ENCODE data around the gene TTLL3.
"Not testable (repeated sequence)": the region's sequence is repeated elsewhere in the genome, so short reads cannot be mapped to it uniquely, and the experiment has no call there.

The TTLL3 gene

DNA sequence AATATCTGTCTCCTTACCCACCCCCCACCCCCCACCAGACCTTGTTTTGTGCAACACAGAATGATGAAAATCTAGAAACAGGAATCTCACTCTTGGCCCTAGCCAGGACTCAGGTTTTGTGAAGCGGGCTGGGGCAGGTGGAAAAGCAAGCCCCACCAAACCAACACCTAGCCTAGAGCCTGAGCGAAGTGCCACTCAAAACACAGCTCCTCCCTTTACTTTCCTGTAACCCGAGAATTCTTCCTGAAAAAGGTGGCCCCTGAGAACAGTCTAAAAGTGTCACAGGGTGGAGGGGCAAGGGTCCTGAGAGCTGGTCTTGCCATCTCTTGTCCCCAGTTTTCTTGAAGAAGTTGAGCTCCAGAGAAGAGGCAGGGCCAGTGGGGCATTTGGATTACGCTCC lies 51.1 kb downstream of the TTLL3 start:
- H3K27ac Mint-ChIP-seq, result no peak overlapping the region
- H3K4me3 Mint-ChIP-seq, result no peak overlapping the region
- H3K9me3 Mint-ChIP-seq, result no peaks in the 10 kb centered on the region

DNA sequence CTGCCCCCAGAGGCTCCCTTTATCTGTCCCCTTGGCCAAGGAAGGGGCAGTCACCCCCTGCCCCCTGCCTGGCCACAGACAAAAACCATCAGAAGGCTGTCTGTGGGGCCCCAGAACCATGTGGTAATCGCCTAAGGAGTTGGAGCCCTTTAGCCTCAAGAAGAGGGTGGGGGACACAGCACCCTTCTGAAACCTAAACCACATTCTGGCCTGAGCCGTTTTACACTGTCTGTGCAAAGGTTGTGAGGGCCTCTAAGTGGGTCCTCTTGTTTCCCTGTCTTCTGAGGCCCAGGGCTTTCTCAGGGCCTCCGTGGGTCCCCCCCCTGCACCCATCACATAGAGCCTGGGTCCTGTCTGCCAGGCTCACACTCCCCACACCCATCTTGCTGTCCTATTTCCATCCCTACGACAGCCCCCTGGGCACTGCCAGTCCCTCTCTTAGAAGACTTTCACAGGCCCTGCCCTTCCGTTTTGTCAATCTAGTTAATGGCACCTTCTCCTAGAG lies 51.6 kb downstream of the TTLL3 start:
- ATAC-seq (no peak), DNase-seq (no peak)
- Mint-ChIP-seq H3K27ac (no peak overlapping the region), H3K4me1 (peaks cover 8% of the 10 kb centered on the region), H3K27me3 (peaks cover 12% of the 10 kb centered on the region), H3K9me3 (no peaks in the 10 kb centered on the region), H3K4me3 (no peak overlapping the region)

More for the DNA sequence above, 51.1 kb downstream of the TTLL3 start:
- H3K4me1 Mint-ChIP-seq, result peaks cover 8% of the 10 kb centered on the region
- no peak for DNase-seq
- ATAC-seq, result no peak
- peaks cover 12% of the 10 kb centered on the region for H3K27me3 Mint-ChIP-seq

DNA sequence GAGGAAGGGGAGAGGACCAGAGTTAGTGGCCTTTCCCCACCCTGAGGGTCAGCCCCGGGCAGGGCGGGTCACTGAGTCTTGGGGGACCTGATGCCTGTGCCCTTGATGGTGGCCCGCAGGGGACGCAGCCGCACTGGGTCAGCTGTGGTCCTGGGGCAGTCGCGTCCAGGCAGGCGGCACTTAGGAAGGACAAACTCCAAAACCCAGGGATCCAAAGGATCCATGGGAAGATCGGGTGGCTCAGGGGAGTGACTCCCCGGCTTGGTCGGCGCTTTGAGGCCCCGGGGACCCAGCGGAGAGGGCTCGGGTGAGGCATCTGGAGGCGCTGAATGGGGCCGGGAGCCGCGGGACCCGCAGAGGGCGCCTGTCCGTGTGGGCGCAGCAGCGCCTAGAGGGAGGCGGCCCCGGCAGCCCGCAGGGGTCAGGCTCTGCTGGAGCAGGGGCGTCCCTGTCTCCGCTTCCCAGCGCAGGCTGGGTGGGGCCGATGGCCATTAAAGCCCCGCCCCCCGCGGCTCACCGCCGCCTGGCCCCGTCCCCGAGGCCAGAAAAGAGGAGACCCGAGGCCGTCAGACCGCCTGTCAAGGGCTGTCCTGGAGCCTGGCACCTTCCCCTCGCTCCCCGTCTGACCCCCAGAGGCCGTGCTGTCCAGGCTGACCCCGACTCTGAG lies 52.5 kb downstream of the TTLL3 start:
- Mint-ChIP-seq H3K4me1 (peaks cover 8% of the 10 kb centered on the region), H3K27ac (no peak overlapping the region), H3K27me3 (peaks cover 12% of the 10 kb centered on the region), H3K9me3 (no peaks in the 10 kb centered on the region), H3K4me3 (peak overlapping the region; percentile 49 to 66)
- DNase-seq (peak; percentile 29 to 34), ATAC-seq (peak; percentile 87)

DNA sequence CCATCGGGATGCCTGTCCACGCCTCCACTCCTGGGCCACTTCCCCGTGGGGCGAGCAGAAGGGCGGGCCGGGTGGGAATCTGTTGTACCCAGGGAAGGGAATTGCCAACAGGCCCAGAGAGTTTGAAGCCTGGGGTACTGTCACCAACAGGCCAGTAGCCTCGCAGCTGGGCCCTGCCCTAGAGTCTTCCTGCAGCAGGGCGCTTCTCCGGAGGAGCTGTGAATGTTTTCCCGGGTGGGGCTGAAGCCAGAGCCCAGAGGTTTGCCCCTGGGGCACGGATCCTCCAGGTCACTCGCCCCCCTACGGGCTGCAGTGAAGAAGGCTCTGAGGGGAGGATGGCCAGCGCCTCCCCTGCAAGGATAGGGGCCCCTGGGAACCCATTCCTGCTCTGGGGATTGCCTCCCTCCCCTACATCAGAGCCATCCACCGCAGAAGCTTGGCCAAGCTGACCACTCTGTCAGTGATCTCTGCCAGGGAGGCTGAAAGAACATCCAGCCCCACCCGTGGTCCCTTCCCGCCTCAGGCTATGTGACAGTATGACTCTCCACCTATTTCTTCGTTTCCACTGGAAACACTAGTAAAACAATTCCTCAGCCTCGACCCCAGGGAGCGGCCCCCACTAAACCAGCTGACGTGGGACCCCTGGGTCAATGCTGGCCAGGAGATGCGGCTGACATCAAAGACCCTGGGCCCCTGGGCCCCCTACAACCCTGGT lies 53.2 kb downstream of the TTLL3 start:
- H3K27ac Mint-ChIP-seq, result no peak overlapping the region
- DNase-seq, result no peak
- peak; percentile 13 for ATAC-seq
- no peaks in the 10 kb centered on the region for H3K9me3 Mint-ChIP-seq
- H3K4me1 Mint-ChIP-seq, result peaks cover 8% of the 10 kb centered on the region
- no peak overlapping the region for H3K4me3 Mint-ChIP-seq
- H3K27me3 Mint-ChIP-seq, result peaks cover 12% of the 10 kb centered on the region

DNA sequence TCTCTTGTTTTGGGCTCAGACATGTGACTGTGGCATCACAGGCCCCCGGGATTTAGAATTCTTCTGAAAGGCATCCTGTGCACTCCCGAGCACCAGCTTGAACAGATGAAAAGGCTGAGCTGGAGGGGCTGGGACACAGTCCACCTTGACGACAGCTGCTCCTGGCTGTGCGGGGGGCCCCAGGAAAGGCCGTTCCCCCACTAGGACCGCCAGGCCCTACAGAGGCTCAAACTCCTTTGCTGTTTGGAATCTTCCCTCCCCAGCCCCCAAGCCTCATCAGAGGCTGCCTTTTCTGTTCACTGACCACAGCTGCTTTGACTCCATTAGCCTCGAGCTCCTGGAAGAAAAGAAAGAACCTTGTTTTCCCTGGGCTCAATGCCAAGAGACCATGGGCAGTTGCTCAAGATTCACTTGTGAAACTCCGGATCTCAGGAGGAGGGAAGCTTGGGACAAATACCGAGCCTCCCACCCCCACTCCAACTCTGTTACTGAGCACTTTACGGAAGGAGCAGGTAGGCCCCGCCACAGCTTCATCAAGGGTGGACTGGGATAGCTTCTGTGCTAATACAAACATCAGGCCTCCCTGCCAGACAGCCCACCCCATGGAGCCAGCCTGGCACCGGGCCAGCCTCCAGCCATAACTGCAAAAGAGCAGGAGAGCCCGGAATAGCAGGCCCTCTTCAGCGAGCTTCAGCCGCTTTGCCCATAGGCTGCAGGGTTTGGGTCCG lies 54.3 kb downstream of the TTLL3 start:
- Mint-ChIP-seq H3K4me1 (peaks cover 8% of the 10 kb centered on the region), H3K9me3 (no peaks in the 10 kb centered on the region), H3K27me3 (peaks cover 12% of the 10 kb centered on the region), H3K4me3 (no peak overlapping the region), H3K27ac (peak overlapping the region in 1 of 2 donors; percentile 42)
- ATAC-seq, result no peak
- no peak for DNase-seq

DNA sequence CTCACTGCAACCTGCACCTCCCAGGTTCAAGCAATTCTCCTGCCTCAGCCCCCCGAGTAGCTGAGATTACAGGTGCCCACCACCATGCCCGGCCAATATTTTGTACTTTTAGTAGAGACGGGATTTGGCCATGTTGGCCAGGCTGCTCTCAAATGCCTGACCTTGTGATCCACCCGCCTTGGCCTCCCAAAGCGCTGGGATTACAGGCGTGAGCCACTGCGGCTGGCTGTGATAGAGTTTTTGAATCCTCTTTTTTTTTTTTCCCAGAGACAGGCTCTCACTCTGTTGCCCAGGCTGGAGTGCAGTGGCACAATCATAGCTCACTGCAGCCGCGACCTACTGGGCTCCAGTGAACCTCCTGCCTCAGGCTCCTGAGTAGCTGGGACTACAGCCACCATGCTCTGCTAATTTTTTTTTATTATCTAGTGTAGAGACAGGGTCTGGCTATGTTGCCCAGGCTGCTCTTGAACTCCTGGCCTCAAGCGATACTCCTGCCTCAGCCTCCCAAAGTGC lies 55.1 kb downstream of the TTLL3 start:
- H3K4me3 Mint-ChIP-seq, DNase-seq, ATAC-seq, H3K27ac Mint-ChIP-seq, H3K9me3 Mint-ChIP-seq, H3K4me1 Mint-ChIP-seq: not testable (repeated sequence)
- peaks cover 12% of the 10 kb centered on the region for H3K27me3 Mint-ChIP-seq

DNA sequence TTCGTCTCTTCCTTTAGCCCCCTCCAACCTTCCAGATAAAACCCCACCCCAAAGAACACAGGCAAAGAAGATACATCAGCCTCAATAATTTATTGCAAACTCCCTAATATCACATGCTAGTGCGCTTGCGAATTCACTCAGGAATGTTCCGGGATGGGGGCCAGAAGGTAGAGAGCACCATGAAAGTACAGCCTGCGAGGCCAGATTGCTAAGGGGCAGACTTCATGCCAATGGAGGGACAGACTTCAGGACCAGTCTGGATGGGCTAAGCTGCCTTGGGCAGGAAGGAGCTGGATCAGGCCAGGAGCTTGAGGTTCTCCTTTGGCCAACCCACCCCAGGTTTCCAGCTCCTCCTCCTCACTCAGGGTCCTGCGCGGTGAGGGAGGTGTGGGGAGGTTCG lies 56.6 kb downstream of the TTLL3 start:
- no peak overlapping the region for H3K4me3 Mint-ChIP-seq
- no peak for ATAC-seq
- no peak overlapping the region for H3K27ac Mint-ChIP-seq
- no peak for DNase-seq
- H3K9me3 Mint-ChIP-seq, result no peaks in the 10 kb centered on the region
- peaks cover 8% of the 10 kb centered on the region for H3K4me1 Mint-ChIP-seq
- H3K27me3 Mint-ChIP-seq, result peaks cover 9% of the 10 kb centered on the region

DNA sequence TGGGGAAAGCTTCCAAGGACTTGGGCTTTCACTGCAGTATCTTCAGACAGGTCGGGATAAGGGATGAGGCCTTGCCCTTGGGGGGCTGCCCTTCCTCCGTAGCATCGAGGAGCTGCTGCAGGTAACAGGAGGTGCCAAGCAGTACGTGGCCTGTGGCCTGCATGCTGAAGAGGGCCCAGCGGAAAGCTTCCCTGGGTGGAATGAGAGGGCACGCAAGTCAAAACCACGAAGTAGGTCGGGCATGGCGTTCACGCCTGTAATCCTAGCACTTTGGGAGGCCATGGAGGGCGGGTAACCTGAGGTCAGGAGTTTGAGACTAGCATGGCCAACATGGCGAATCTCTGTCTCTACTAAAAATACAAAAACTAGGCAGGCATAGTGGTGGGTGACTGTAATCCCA lies 57.0 kb downstream of the TTLL3 start:
- no peak overlapping the region for H3K27ac Mint-ChIP-seq
- no peaks in the 10 kb centered on the region for H3K9me3 Mint-ChIP-seq
- H3K4me3 Mint-ChIP-seq, result no peak overlapping the region
- ATAC-seq, result no peak
- H3K27me3 Mint-ChIP-seq, result peaks cover 5% of the 10 kb centered on the region
- DNase-seq, result no peak
- H3K4me1 Mint-ChIP-seq, result peaks cover 3% of the 10 kb centered on the region

DNA sequence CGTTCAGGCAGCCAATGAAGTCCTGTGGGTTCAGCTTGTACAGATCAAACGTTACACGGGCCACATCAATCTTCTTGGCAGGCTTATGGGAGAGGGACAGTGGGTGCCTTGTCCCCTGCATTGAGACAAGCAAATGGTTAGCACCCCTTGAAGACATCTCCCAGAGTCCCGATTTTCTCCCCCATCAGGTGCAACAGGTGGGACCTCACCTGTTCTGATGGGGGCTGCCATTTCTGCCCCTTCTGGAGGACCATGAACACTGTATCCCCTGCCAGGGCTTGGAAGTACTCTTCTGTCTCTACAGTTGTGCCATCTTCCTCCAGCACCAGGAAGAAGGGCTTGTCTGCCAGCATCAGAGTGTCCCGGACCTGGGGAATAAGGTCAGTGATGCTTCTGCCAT lies 59.9 kb downstream of the TTLL3 start:
- H3K4me1 Mint-ChIP-seq, result no peaks in the 10 kb centered on the region
- H3K27ac Mint-ChIP-seq, result peak overlapping the region in 1 of 2 donors; percentile 21
- ATAC-seq (no peak), DNase-seq (no peak)
- no peaks in the 10 kb centered on the region for H3K27me3 Mint-ChIP-seq
- no peaks in the 10 kb centered on the region for H3K9me3 Mint-ChIP-seq
- H3K4me3 Mint-ChIP-seq, result no peak overlapping the region

DNA sequence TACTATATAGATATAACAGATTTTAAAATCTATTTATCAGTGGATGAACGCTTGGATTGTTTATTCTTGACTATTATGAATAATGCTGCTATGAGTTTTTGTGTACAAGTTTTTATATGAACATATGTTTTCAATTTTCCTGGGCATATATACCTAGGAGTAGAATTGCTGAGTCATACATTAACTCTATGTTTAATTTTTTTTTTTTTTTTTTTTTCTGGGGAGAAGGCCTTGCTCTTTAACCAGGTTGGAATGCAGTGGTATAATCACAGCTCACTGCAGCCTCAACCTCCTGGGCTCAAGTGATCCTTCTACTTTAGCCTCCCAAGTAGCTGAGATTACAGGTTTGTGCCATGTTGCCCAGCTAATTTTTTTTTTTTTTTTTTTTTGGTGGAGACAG lies 60.9 kb downstream of the TTLL3 start:
- Mint-ChIP-seq H3K4me3 (no peak overlapping the region), H3K27me3 (no peaks in the 10 kb centered on the region), H3K9me3 (no peaks in the 10 kb centered on the region), H3K4me1 (no peaks in the 10 kb centered on the region), H3K27ac (no peak overlapping the region)
- ATAC-seq (no peak), DNase-seq (no peak)

DNA sequence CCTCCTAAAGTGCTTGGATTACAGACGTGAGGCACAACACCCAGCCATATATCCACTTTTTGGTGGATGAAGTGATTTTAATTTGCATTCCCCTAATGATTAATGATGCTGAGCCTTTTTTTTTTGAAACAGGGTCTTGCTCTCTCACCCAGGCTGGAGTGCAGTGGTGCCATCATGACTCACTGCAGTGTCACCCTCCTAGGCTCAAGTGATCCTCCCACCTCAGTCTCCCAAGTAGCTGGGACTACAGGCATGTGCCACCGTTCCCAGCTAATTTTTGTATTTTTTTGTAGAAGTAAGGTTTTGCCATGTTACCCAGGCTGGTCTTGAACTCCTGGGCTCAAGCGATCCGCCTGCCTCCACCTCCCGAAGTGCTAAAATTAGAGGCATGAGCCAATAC lies 62.0 kb downstream of the TTLL3 start:
- H3K27me3 Mint-ChIP-seq, H3K4me3 Mint-ChIP-seq, DNase-seq, ATAC-seq, H3K4me1 Mint-ChIP-seq, H3K27ac Mint-ChIP-seq, H3K9me3 Mint-ChIP-seq: not testable (repeated sequence)

DNA sequence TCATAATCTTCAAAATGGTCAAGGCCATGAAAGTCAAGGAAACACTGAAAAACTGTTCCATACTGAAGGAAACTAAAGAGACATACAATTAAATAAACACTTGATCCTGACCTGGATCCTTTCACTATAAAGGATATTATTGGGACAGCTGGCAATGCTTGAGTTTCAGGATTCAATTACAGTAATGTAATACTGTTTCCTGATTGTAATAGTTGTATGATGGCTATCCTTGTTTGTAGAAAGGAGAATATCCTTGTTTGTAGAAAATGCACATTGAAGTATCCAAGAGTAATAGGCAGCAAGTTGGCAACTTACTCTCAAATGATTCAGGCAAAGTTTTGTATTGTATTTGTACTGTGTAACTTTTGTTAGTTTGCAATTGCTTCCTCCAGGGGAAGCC lies 65.4 kb downstream of the TTLL3 start:
- Mint-ChIP-seq H3K4me1 (no peaks in the 10 kb centered on the region), H3K27me3 (peaks cover 7% of the 10 kb centered on the region), H3K27ac (no peak overlapping the region), H3K9me3 (no peaks in the 10 kb centered on the region), H3K4me3 (no peak overlapping the region)
- ATAC-seq (no peak), DNase-seq (no peak)

DNA sequence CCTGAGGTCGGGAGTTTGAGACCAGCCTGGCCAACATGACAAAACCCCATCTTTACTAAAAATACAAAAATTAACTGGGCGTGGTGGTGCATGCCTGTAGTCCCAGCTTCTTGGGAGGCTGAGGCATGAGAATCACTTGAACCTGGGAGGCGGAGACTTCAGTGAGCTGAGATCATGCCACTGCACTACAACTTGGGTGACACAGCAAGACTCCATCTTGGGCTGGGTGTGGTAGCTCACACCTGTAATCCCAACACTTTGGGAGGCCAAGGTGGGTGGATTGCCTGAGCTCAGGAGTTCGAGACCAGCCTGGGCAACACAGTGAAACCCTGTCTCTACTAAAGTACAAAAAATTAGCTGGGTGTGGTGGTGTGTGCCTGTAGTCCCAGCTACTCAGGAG lies 66.2 kb downstream of the TTLL3 start:
- not testable (repeated sequence) for H3K4me1 Mint-ChIP-seq, DNase-seq, H3K27ac Mint-ChIP-seq, H3K4me3 Mint-ChIP-seq, H3K9me3 Mint-ChIP-seq, ATAC-seq, H3K27me3 Mint-ChIP-seq

DNA sequence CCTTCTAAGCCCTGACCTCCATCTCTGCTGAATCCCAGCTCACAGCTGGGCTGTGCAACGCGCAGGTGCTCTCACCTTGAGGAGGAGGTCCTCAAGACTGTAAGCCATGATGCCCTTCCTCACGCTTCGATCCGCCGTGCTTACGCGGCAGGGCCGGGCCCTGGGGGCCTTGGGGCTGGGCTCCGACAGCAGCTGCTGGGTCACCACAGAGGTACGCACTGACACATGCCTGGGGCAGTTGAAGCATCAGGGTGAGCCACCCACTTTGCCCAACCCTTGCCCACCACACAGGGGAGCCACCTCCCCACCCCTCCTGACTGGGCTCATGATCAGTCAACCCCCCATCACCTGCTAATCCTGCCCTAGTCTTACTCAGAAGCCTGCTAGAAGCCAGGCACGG lies 66.9 kb downstream of the TTLL3 start:
- Mint-ChIP-seq H3K4me1 (no peaks in the 10 kb centered on the region), H3K27me3 (peaks cover 7% of the 10 kb centered on the region), H3K4me3 (no peak overlapping the region), H3K9me3 (no peaks in the 10 kb centered on the region), H3K27ac (peak overlapping the region in 1 of 2 donors; percentile 82)
- peak; percentile 67 for ATAC-seq
- no peak for DNase-seq

DNA sequence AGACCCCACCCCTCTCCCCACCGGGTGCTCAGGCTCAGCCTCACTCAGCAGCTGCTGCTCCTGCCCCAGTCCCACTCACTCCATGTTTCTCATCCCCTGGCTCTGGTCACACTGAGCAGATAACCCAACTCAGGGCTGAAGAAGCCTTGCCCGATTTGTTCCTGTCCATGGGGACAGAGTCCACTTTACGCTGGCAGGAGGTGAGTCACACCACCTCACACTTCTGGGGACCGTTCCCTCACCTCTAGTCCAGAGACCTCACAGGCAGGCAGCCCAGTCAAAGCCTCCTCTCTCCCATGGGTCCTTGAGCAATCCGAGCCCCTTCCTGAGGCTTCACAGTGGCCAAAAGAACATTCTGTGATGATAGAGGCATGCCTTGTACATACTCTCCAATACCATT lies 68.6 kb downstream of the TTLL3 start:
- no peak for ATAC-seq
- no peak overlapping the region for H3K4me3 Mint-ChIP-seq
- H3K4me1 Mint-ChIP-seq, result no peaks in the 10 kb centered on the region
- H3K27me3 Mint-ChIP-seq, result peaks cover 7% of the 10 kb centered on the region
- DNase-seq, result no peak
- no peaks in the 10 kb centered on the region for H3K9me3 Mint-ChIP-seq
- H3K27ac Mint-ChIP-seq, result no peak overlapping the region
